ENCODE data around the gene SH3BGR. TPM values are rescaled to one million over a fixed set of nuclear protein-coding genes. Genes with fewer than 3 reads are reported as not detected.
"Not testable (repeated sequence)": the region's sequence is repeated elsewhere in the genome, so short reads cannot be mapped to it uniquely, and the experiment has no call there.

The SH3BGR gene
- total RNA-seq, 6 experiments from 2014 or later, result 2.0 to 4.9 (median 3.0) TPM

- Histone ChIP-seq H3K4me1 (no peaks in the 10 kb centered on the region), H3K27ac (no peak overlapping the region), H3K9me3 (no peaks in the 10 kb centered on the region), H3K36me3 (no peaks in the 10 kb centered on the region), H3K27me3 (no peaks in the 10 kb centered on the region), H3K4me3 (no peak overlapping the region)
- WGBS (ENCODE audit: insufficient coverage, low coverage, low lambda C conversion rate, missing lambda C conversion rate), result 26% methylated on average over 1 of the region's 1 CpG
- TF ChIP-seq, protein P1, sequence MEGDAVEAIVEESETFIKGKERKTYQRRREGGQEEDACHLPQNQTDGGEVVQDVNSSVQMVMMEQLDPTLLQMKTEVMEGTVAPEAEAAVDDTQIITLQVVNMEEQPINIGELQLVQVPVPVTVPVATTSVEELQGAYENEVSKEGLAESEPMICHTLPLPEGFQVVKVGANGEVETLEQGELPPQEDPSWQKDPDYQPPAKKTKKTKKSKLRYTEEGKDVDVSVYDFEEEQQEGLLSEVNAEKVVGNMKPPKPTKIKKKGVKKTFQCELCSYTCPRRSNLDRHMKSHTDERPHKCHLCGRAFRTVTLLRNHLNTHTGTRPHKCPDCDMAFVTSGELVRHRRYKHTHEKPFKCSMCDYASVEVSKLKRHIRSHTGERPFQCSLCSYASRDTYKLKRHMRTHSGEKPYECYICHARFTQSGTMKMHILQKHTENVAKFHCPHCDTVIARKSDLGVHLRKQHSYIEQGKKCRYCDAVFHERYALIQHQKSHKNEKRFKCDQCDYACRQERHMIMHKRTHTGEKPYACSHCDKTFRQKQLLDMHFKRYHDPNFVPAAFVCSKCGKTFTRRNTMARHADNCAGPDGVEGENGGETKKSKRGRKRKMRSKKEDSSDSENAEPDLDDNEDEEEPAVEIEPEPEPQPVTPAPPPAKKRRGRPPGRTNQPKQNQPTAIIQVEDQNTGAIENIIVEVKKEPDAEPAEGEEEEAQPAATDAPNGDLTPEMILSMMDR (IDR thresholded peaks at IDR 0.05), result no peak
- no peak for TF ChIP-seq POLR2A (IDR thresholded peaks at IDR 0.05)
- DNase-seq (no peak), ATAC-seq (no peak)
- intact Hi-C loops (cut with DNase I), result no loop called here
Observed at GRCh38 chr21:39537571-39537970, 85.8 kb downstream of the SH3BGR start.

DNA sequence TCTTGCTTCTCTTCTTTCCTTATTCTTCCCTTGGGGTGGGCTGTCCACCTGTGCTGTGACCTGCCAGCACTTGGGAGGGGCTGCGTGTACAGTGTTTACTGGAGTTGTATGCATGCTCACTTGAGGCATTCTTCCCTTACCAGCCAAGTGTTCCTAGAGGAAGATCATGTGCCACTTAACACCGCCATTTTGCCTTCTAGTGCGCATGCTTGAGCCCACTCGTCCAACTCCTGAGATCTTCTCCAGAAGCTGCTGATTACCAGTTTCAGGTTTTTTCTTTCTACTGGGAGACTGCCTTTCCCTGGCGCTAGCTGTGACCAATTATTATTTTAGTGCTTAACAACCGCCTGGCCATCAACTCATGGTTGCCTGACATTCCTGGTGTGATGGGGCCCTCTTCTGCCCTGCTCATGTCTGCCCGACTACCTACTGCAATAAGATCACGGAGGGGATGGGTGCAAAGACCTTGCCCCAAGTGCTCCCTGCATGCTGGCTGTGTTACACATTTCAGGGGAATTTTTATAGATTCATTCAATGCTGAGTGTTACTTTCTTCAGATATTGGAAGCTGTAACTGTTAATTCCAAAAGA lies 86.8 kb downstream of the SH3BGR start:
- DNase-seq (no peak), ATAC-seq (no peak)
- intact Hi-C loops (cut with DNase I), result no loop called here
- H3K36me3 ChIP-seq, result no peaks in the 10 kb centered on the region
- H3K4me3 ChIP-seq, result no peak overlapping the region
- WGBS (ENCODE audit: insufficient coverage, low coverage, low lambda C conversion rate, missing lambda C conversion rate), result 65% methylated on average over 2 of the region's 8 CpGs
- no peak overlapping the region for H3K27ac ChIP-seq
- H3K9me3 ChIP-seq, result no peaks in the 10 kb centered on the region
- no peaks in the 10 kb centered on the region for H3K4me1 ChIP-seq
- no peaks in the 10 kb centered on the region for H3K27me3 ChIP-seq
- TF ChIP-seq, protein P1 (IDR thresholded peaks at IDR 0.05), result no peak
- no peak for TF ChIP-seq POLR2A (IDR thresholded peaks at IDR 0.05)

- H3K27me3 ChIP-seq; ATAC-seq; DNase-seq; H3K4me3 ChIP-seq; H3K36me3 ChIP-seq; H3K4me1 ChIP-seq; intact Hi-C loops (cut with DNase I); H3K9me3 ChIP-seq; H3K27ac ChIP-seq: not testable (repeated sequence)
- 70% methylated on average over 2 of the region's 4 CpGs for WGBS (ENCODE audit: insufficient coverage, low coverage, low lambda C conversion rate, missing lambda C conversion rate)
Observed at GRCh38 chr21:39540367-39540766, 88.6 kb downstream of the SH3BGR start.

GRCh38 chr21:39542736-39543135 lies 91.0 kb downstream of the SH3BGR start:
- no peak for DNase-seq
- H3K36me3 ChIP-seq, result no peaks in the 10 kb centered on the region
- ATAC-seq, result no peak
- no peak overlapping the region for H3K4me3 ChIP-seq
- H3K27ac ChIP-seq, result no peak overlapping the region
- H3K4me1 ChIP-seq, result no peaks in the 10 kb centered on the region
- H3K9me3 ChIP-seq, result no peaks in the 10 kb centered on the region
- intact Hi-C loops (cut with DNase I), result no loop called here
- no peak for TF ChIP-seq POLR2A (IDR thresholded peaks at IDR 0.05)
- 68% methylated on average over 5 of the region's 5 CpGs for WGBS (ENCODE audit: insufficient coverage, low coverage, low lambda C conversion rate, missing lambda C conversion rate)
- H3K27me3 ChIP-seq, result no peaks in the 10 kb centered on the region

GRCh38 chr21:39546522-39546921 lies 94.8 kb downstream of the SH3BGR start:
- H3K9me3 ChIP-seq, result no peaks in the 10 kb centered on the region
- H3K4me1 ChIP-seq, result no peaks in the 10 kb centered on the region
- no peaks in the 10 kb centered on the region for H3K27me3 ChIP-seq
- ATAC-seq (no peak), DNase-seq (no peak)
- H3K27ac ChIP-seq, result no peak overlapping the region
- intact Hi-C loops (cut with DNase I), result no loop called here
- no CpG with 5 or more reads among the region's 1 CpG for WGBS (ENCODE audit: insufficient coverage, low coverage, low lambda C conversion rate, missing lambda C conversion rate)
- H3K36me3 ChIP-seq, result no peaks in the 10 kb centered on the region
- TF ChIP-seq, protein P1 (IDR thresholded peaks at IDR 0.05), result no peak
- TF ChIP-seq POLR2A (IDR thresholded peaks at IDR 0.05), result no peak
- H3K4me3 ChIP-seq, result no peak overlapping the region

DNA sequence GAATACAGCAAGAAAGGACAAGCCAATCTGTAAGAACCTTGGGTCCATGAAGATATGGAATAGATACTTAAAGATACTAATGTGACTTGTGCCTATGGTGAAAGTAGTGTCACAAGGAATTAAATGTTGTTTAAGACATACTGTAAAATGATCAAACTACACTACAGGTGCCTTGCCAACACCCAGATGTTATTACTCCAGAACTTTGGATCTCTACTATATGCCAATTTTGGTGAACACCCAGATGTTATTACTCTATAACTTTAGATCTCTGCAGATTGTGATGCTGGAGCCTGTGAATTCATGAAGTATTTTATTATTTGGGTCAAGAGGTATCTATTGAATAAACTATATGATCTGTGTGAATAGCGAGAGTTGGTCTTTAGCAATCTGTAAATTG lies 101.1 kb downstream of the SH3BGR start:
- H3K27ac ChIP-seq, result no peak overlapping the region
- no peaks in the 10 kb centered on the region for H3K27me3 ChIP-seq
- DNase-seq (no peak), ATAC-seq (no peak)
- H3K9me3 ChIP-seq, result no peaks in the 10 kb centered on the region
- TF ChIP-seq, protein P1 (IDR thresholded peaks at IDR 0.05), result no peak
- TF ChIP-seq POLR2A (IDR thresholded peaks at IDR 0.05), result no peak
- intact Hi-C loops (cut with DNase I), result no loop called here
- no peaks in the 10 kb centered on the region for H3K4me1 ChIP-seq
- 50% methylated on average over 1 of the region's 1 CpG for WGBS (ENCODE audit: insufficient coverage, low coverage, low lambda C conversion rate, missing lambda C conversion rate)
- H3K36me3 ChIP-seq, result no peaks in the 10 kb centered on the region
- no peak overlapping the region for H3K4me3 ChIP-seq

Data from right lobe of liver (tissue), 6 donors.